ENCODE measurements around the gene GNAL. TPM values are rescaled to one million over a fixed set of nuclear protein-coding genes. Genes with fewer than 3 reads are reported as not detected.

Gene GNAL
- 0.26 and 0.33 TPM in 2 replicates for total RNA-seq

GRCh38 chr18:11688972-11689668, at the start of gene GNAL:
Gene GNAL (plus strand): TSS chr18:11689264. CDS start chr18:11689564, 300 bp downstream.

GRCh38 chr18:11851146-11851805, 162.2 kb downstream of the GNAL start, which contains the start of gene CHMP1B:
Gene CHMP1B (plus strand): TSS chr18:11851413. CDS start chr18:11851512, 99 bp downstream.

GRCh38 chr18:11908182-11909060, 219.4 kb downstream of the GNAL start, which contains the start of gene MPPE1:
Gene MPPE1 (minus strand): TSS chr18:11908317. CDS start chr18:11897264, 11,053 bp downstream.

Other genes with a start within 250 kb of the GNAL start
- gene SLC35G4, start 79.7 kb upstream of the GNAL start, total RNA-seq = not detected in 2 replicates
- 79.9 and 86.7 TPM in 2 replicates for gene CHMP1B, start 162.1 kb downstream of the GNAL start, total RNA-seq
- 23.8 and 24.9 TPM in 2 replicates for gene MPPE1, start 219.1 kb downstream of the GNAL start, total RNA-seq